ENCODE measurements around the gene GUCY2D. TPM values are rescaled to one million over a fixed set of nuclear protein-coding genes. Genes with fewer than 3 reads are reported as not detected.

GUCY2D gene
- total RNA-seq, 4 donors from 2014 or later: not detected

GRCh38 chr17:7961421-7961820, 41.0 kb upstream of the GUCY2D start:
- H3K36me3 ChIP-seq: no peaks in the 10 kb centered on the region
- no peak for DNase-seq
- no peaks in the 10 kb centered on the region for H3K4me1 ChIP-seq
- H3K27me3 ChIP-seq: no peaks in the 10 kb centered on the region
- WGBS, 2 donors: 57 to 58% methylated on average over 2 of the region's 2 CpGs
- H3K27ac ChIP-seq: no peak overlapping the region
- H3K4me3 ChIP-seq (replicated peaks in 1 of 3): no peak overlapping the region
- TF ChIP-seq POLR2A (IDR thresholded peaks at IDR 0.05) (no peak), CTCF (IDR thresholded peaks at IDR 0.05) (no peak)
- intact Hi-C loops (cut with DNase I): no loop called here
- no peaks in the 10 kb centered on the region for H3K9me3 ChIP-seq

- no peaks in the 10 kb centered on the region for H3K4me1 ChIP-seq
- no peak for DNase-seq
- no peaks in the 10 kb centered on the region for H3K9me3 ChIP-seq
- TF ChIP-seq CTCF (IDR thresholded peaks at IDR 0.05): no peak
- no peak for TF ChIP-seq POLR2A (IDR thresholded peaks at IDR 0.05)
- no peaks in the 10 kb centered on the region for H3K27me3 ChIP-seq
- no peak overlapping the region for H3K4me3 ChIP-seq (replicated peaks in 1 of 3)
- 55 to 63% methylated on average over 2 of the region's 2 CpGs for WGBS, 2 donors
- no peaks in the 10 kb centered on the region for H3K36me3 ChIP-seq
- H3K27ac ChIP-seq: no peak overlapping the region
- intact Hi-C loops (cut with DNase I): no loop called here
Observed at GRCh38 chr17:7967751-7968150, 34.7 kb upstream of the GUCY2D start.

- 90 to 92% methylated on average over 6 of the region's 6 CpGs for WGBS, 2 donors
- DNase-seq: no peak
- no peak overlapping the region for H3K27ac ChIP-seq
- no peaks in the 10 kb centered on the region for H3K4me1 ChIP-seq
- no peaks in the 10 kb centered on the region for H3K36me3 ChIP-seq
- H3K27me3 ChIP-seq: no peaks in the 10 kb centered on the region
- intact Hi-C loops (cut with DNase I): no loop called here
- no peaks in the 10 kb centered on the region for H3K9me3 ChIP-seq
- no peak overlapping the region for H3K4me3 ChIP-seq (replicated peaks in 1 of 3)
- TF ChIP-seq CTCF (IDR thresholded peaks at IDR 0.05) (no peak), POLR2A (IDR thresholded peaks at IDR 0.05) (no peak)
Observed at GRCh38 chr17:7969433-7969832, 33.0 kb upstream of the GUCY2D start.

- no peaks in the 10 kb centered on the region for H3K9me3 ChIP-seq
- no peak for TF ChIP-seq POLR2A (IDR thresholded peaks at IDR 0.05)
- no peak for TF ChIP-seq CTCF (IDR thresholded peaks at IDR 0.05)
- no peaks in the 10 kb centered on the region for H3K4me1 ChIP-seq
- H3K36me3 ChIP-seq: no peaks in the 10 kb centered on the region
- no peak for DNase-seq
- H3K27ac ChIP-seq: no peak overlapping the region
- intact Hi-C loops (cut with DNase I): no loop called here
- no peak overlapping the region for H3K4me3 ChIP-seq (replicated peaks in 1 of 3)
- H3K27me3 ChIP-seq: no peaks in the 10 kb centered on the region
- 57 to 65% methylated on average over 4 of the region's 4 CpGs for WGBS, 2 donors
Observed at GRCh38 chr17:7971651-7972050, 30.8 kb upstream of the GUCY2D start.

- Histone ChIP-seq H3K4me1 (no peaks in the 10 kb centered on the region), H3K36me3 (no peaks in the 10 kb centered on the region), H3K27me3 (no peaks in the 10 kb centered on the region), H3K4me3 (replicated peaks in 1 of 3) (no peak overlapping the region), H3K9me3 (no peaks in the 10 kb centered on the region), H3K27ac (no peak overlapping the region)
- TF ChIP-seq POLR2A (IDR thresholded peaks at IDR 0.05) (no peak), CTCF (IDR thresholded peaks at IDR 0.05) (no peak)
- intact Hi-C loops (cut with DNase I): no loop called here
- DNase-seq: no peak
- 93 to 95% methylated on average over 6 to 8 of the region's 8 CpGs for WGBS, 2 donors
Observed at GRCh38 chr17:7972131-7972785, 30.2 kb upstream of the GUCY2D start.

Measured in thyroid gland (tissue), 4 donors.